Left forelimb (tissue), 1 donor: ENCODE measurements around the gene DTNA.

ENCODE experiments used
- DNase-seq: peaks from one replicate; pipeline ENCODE4 v3.0.0-alpha.2; 2018; ENCODE audit warnings: low spot score

The DTNA gene

GRCh38 chr18:34807106-34807796, 97.2 kb downstream of the DTNA start:
- DNase-seq, result no peak

- no peak for DNase-seq
These were observed 98.3 kb downstream of the DTNA start for GRCh38 chr18:34808389-34808788.

- no peak for DNase-seq
These were observed 99.5 kb downstream of the DTNA start for GRCh38 chr18:34809451-34810072.

- DNase-seq, result no peak
These were observed 106.1 kb downstream of the DTNA start for GRCh38 chr18:34816183-34816582.

- no peak for DNase-seq
These were observed 107.5 kb downstream of the DTNA start for GRCh38 chr18:34817636-34818035.

GRCh38 chr18:34818064-34818463, 108.0 kb downstream of the DTNA start:
- no peak for DNase-seq

GRCh38 chr18:34820360-34821065, 110.4 kb downstream of the DTNA start:
- DNase-seq, result no peak

- DNase-seq, result no peak
These were observed 111.6 kb downstream of the DTNA start for GRCh38 chr18:34821669-34822210.

GRCh38 chr18:34828093-34828492, 118.0 kb downstream of the DTNA start:
- no peak for DNase-seq

- no peak for DNase-seq
These were observed 124.8 kb downstream of the DTNA start for GRCh38 chr18:34834897-34835296.

- no peak for DNase-seq
These were observed 125.4 kb downstream of the DTNA start for GRCh38 chr18:34835466-34835865.

- no peak for DNase-seq
These were observed 127.7 kb downstream of the DTNA start for GRCh38 chr18:34837769-34838272.

- DNase-seq, result no peak
These were observed 128.6 kb downstream of the DTNA start for GRCh38 chr18:34838669-34839068.

- DNase-seq, result no peak
These were observed 130.2 kb downstream of the DTNA start for GRCh38 chr18:34840256-34840826.

- no peak for DNase-seq
These were observed 131.8 kb downstream of the DTNA start for GRCh38 chr18:34841891-34842290.

GRCh38 chr18:34844072-34844471, 134.0 kb downstream of the DTNA start:
- DNase-seq, result no peak

GRCh38 chr18:34844732-34845459, 134.8 kb downstream of the DTNA start:
- no peak for DNase-seq

GRCh38 chr18:34847408-34847807, 137.3 kb downstream of the DTNA start:
- DNase-seq, result no peak

- no peak for DNase-seq
These were observed 138.1 kb downstream of the DTNA start for GRCh38 chr18:34848156-34848555.

- DNase-seq, result no peak
These were observed 138.6 kb downstream of the DTNA start for GRCh38 chr18:34848695-34849094.

GRCh38 chr18:34857320-34857719, 147.2 kb downstream of the DTNA start:
- no peak for DNase-seq

GRCh38 chr18:34858188-34858587, 148.1 kb downstream of the DTNA start:
- no peak for DNase-seq
